ENCODE measurements around the gene HSPD1.

The HSPD1 gene

DNA sequence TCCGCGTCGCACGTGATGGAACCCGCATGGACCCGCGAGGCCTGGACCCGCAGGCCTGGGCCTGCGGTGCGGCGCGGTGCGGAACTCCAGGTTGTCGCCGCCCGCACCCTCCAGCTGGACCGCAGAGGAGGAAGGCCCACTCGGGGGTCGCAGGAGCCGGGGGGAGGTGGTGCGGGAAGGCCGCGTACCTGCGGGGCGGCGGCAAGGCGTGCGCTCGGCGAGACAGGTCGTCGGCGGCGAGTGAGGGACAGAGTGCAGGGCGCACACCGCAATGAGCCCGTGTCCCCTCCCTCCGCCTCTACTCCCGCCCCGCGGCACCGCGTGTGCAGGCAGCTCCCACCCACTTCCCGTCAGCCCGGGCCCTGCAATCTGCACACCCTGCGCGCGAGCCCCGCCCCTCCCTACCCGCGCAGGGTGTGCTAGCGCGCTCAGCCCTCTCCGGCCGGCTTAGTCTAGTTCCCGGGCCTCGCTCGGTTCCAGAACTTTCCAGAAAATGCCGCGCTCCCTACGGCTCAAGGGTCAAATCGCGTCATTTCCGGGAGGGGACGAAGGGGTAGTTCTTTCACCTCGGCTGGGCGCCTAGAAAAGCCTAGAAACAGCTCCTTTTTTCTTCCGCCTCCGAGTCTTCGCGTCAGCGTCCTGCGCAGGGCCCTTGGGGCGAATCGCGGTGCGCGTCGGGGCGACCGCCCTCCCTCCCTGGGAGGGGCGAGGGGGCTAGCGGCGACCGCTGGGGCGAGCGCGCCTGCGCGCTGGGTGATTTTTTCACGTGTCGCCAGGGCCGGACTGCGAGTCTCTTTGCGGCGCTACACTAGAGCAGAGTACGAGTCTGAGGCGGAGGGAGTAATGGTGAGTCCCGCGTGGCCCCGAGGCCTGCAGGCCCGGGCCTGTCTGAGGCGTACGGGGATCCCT lies at the start of gene HSPD1, which contains the start of gene HSPE1:
TSS of gene HSPD1 (minus strand) at position 247 of the 909 bp plus-strand sequence. CDS start 992 bp downstream, outside the sequence.
TSS of gene HSPE1 (plus strand) at position 786 of the 909 bp plus-strand sequence. CDS start at position 844, 58 bp downstream.
- H3K36me3 Mint-ChIP-seq, result peaks cover 15% of the 10 kb centered on the region
- DNase-seq (ENCODE audit: low spot score in 2 of 2) (peak; percentile 90 to 97), ATAC-seq (ENCODE audit: low read depth) (peak; percentile 76)
- no peaks in the 10 kb centered on the region for H3K9me3 Mint-ChIP-seq
- H3K4me3 Mint-ChIP-seq, result peak within 1 kb of the TSS; percentile 90
- H3K4me1 Mint-ChIP-seq, result peaks cover 33% of the 10 kb centered on the region
- no peaks in the 10 kb centered on the region for H3K27me3 Mint-ChIP-seq
- H3K27ac Mint-ChIP-seq, result peak within 1 kb of the TSS; percentile 96

GRCh38 chr2:197548582-197548981 lies 48.9 kb upstream of the HSPD1 start:
- no peaks in the 10 kb centered on the region for H3K4me1 Mint-ChIP-seq
- H3K9me3 Mint-ChIP-seq, result no peaks in the 10 kb centered on the region
- no peaks in the 10 kb centered on the region for H3K27me3 Mint-ChIP-seq
- no peak overlapping the region for H3K27ac Mint-ChIP-seq
- DNase-seq (ENCODE audit: low spot score in 2 of 2), result no peak
- peaks cover 13% of the 10 kb centered on the region for H3K36me3 Mint-ChIP-seq
- ATAC-seq (ENCODE audit: low read depth), result no peak
- H3K4me3 Mint-ChIP-seq, result no peak overlapping the region

GRCh38 chr2:197547163-197547900 lies 47.7 kb upstream of the HSPD1 start:
- Mint-ChIP-seq H3K9me3 (no peaks in the 10 kb centered on the region), H3K27me3 (no peaks in the 10 kb centered on the region), H3K36me3 (peaks cover 17% of the 10 kb centered on the region), H3K27ac (no peak overlapping the region), H3K4me1 (no peaks in the 10 kb centered on the region), H3K4me3 (no peak overlapping the region)
- no peak for DNase-seq (ENCODE audit: low spot score in 2 of 2)
- no peak for ATAC-seq (ENCODE audit: low read depth)

- peaks cover 26% of the 10 kb centered on the region for H3K36me3 Mint-ChIP-seq
- H3K9me3 Mint-ChIP-seq, result no peaks in the 10 kb centered on the region
- no peak overlapping the region for H3K27ac Mint-ChIP-seq
- DNase-seq (ENCODE audit: low spot score in 2 of 2), result no peak
- no peak for ATAC-seq (ENCODE audit: low read depth)
- H3K27me3 Mint-ChIP-seq, result no peaks in the 10 kb centered on the region
- no peak overlapping the region for H3K4me3 Mint-ChIP-seq
- H3K4me1 Mint-ChIP-seq, result no peaks in the 10 kb centered on the region
Observed at GRCh38 chr2:197543206-197543605, 43.6 kb upstream of the HSPD1 start.

GRCh38 chr2:197539734-197540133 lies 40.1 kb upstream of the HSPD1 start:
- Mint-ChIP-seq H3K27ac (no peak overlapping the region), H3K4me1 (peaks cover 1% of the 10 kb centered on the region)

GRCh38 chr2:197538412-197538811 lies 38.8 kb upstream of the HSPD1 start:
- ATAC-seq (ENCODE audit: low read depth) (no peak), DNase-seq (ENCODE audit: low spot score in 2 of 2) (no peak)
- peaks cover 34% of the 10 kb centered on the region for H3K36me3 Mint-ChIP-seq
- H3K4me1 Mint-ChIP-seq, result peaks cover 7% of the 10 kb centered on the region
- no peaks in the 10 kb centered on the region for H3K27me3 Mint-ChIP-seq
- H3K4me3 Mint-ChIP-seq, result no peak overlapping the region
- peak overlapping the region; percentile 31 for H3K27ac Mint-ChIP-seq
- no peaks in the 10 kb centered on the region for H3K9me3 Mint-ChIP-seq

More at GRCh38 chr2:197539734-197540133, 40.1 kb upstream of the HSPD1 start:
- no peaks in the 10 kb centered on the region for H3K9me3 Mint-ChIP-seq
- no peak overlapping the region for H3K4me3 Mint-ChIP-seq
- H3K36me3 Mint-ChIP-seq, result peaks cover 32% of the 10 kb centered on the region
- ATAC-seq (ENCODE audit: low read depth) (no peak), DNase-seq (ENCODE audit: low spot score in 2 of 2) (no peak)
- H3K27me3 Mint-ChIP-seq, result no peaks in the 10 kb centered on the region

DNA sequence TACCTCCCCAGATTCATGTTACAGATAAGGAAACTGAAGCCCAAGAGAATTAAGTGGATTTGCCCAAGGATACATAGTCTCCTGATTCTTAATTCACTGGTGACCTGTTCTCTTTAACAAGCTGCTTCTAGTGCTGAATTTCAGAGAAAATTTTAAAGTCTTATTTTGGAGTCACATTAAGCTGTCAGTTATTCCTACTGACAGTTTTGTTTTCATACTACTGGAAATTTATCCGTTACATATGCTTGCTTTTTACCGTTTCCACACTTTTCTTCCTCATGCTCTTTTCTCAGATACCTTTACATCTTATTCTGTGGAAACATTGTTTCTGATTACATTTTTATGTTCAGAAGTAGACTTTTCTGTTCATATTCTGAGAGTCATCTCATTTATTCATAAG lies 17.5 kb upstream of the HSPD1 start:
- Mint-ChIP-seq H3K4me3 (peak overlapping the region; percentile 98), H3K9me3 (peaks cover 5% of the 10 kb centered on the region), H3K27me3 (no peaks in the 10 kb centered on the region), H3K4me1 (peaks cover 16% of the 10 kb centered on the region), H3K36me3 (peaks cover 12% of the 10 kb centered on the region), H3K27ac (peak overlapping the region; percentile 98)
- no peak for DNase-seq (ENCODE audit: low spot score in 2 of 2)
- ATAC-seq (ENCODE audit: low read depth), result no peak

- Mint-ChIP-seq H3K9me3 (peaks cover 5% of the 10 kb centered on the region), H3K36me3 (peaks cover 9% of the 10 kb centered on the region), H3K4me3 (peak overlapping the region; percentile 98), H3K4me1 (peaks cover 16% of the 10 kb centered on the region), H3K27me3 (no peaks in the 10 kb centered on the region), H3K27ac (peak overlapping the region; percentile 98)
- no peak for DNase-seq (ENCODE audit: low spot score in 2 of 2)
- no peak for ATAC-seq (ENCODE audit: low read depth)
Observed at GRCh38 chr2:197516393-197516761, 16.7 kb upstream of the HSPD1 start.

- Mint-ChIP-seq H3K4me3 (peak within 1 kb of the TSS; percentile 98), H3K27me3 (no peaks in the 10 kb centered on the region), H3K4me1 (peaks cover 16% of the 10 kb centered on the region), H3K9me3 (peaks cover 2% of the 10 kb centered on the region), H3K36me3 (peaks cover 5% of the 10 kb centered on the region), H3K27ac (peak within 1 kb of the TSS; percentile 98)
- peak; percentile 95 to 98 for DNase-seq (ENCODE audit: low spot score in 2 of 2)
- peak; percentile 84 for ATAC-seq (ENCODE audit: low read depth)
Observed at GRCh38 chr2:197515739-197516392, 16.2 kb upstream of the HSPD1 start, which contains the start of gene MOB4. Gene MOB4, plus strand, starts transcription at chr2:197516066. Its CDS starts 21 bp downstream, at chr2:197516087.

GRCh38 chr2:197515315-197515738 lies 15.7 kb upstream of the HSPD1 start:
- no peaks in the 10 kb centered on the region for H3K27me3 Mint-ChIP-seq
- peak overlapping the region; percentile 98 for H3K27ac Mint-ChIP-seq
- no peaks in the 10 kb centered on the region for H3K9me3 Mint-ChIP-seq
- DNase-seq (ENCODE audit: low spot score in 2 of 2), result no peak
- H3K4me1 Mint-ChIP-seq, result peaks cover 16% of the 10 kb centered on the region
- ATAC-seq (ENCODE audit: low read depth), result peak; percentile 27
- H3K36me3 Mint-ChIP-seq, result peaks cover 2% of the 10 kb centered on the region
- peak overlapping the region; percentile 98 for H3K4me3 Mint-ChIP-seq

DNA sequence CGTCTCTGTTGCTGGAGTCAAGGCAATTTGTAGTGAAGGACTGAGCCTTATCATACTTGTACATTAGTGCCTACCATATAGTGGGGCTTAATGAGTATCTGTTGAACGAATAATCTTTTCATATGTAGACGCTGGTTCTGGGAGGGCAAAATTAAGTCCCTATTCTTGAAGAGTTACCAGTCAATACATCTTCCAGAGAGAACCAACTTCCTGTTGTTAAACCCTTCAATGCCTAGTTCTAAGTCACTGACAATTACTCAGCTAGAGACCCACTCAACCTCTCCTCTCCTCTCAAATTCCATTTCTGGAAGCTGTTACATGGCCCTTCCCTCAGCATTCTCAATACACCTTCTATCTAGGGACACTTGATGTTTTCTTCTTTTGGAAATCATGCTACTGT lies 15.1 kb upstream of the HSPD1 start:
- H3K27me3 Mint-ChIP-seq, result no peaks in the 10 kb centered on the region
- ATAC-seq (ENCODE audit: low read depth) (no peak), DNase-seq (ENCODE audit: low spot score in 2 of 2) (no peak)
- H3K4me3 Mint-ChIP-seq, result peak overlapping the region; percentile 98
- peaks cover 16% of the 10 kb centered on the region for H3K4me1 Mint-ChIP-seq
- H3K9me3 Mint-ChIP-seq, result no peaks in the 10 kb centered on the region
- peak overlapping the region; percentile 98 for H3K27ac Mint-ChIP-seq
- H3K36me3 Mint-ChIP-seq, result no peaks in the 10 kb centered on the region

DNA sequence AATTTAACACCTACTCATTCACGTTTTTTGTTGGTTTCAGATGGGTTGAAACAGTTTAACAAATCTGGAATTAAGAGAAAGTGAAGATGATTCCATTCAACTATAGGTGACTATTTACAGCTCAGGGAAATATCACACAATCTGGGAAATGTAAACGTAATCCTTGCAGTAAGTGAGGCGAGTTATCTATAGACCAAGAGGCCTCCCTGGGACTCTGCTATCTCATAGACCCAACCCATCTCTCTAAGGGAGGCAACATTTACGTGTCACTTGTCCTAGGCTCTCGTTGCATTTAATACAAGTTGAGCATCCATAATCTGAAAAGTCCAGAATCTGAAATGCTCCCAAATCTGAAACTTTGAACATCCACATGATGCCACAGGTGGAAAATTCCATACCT lies 14.3 kb upstream of the HSPD1 start:
- Mint-ChIP-seq H3K4me1 (peaks cover 16% of the 10 kb centered on the region), H3K4me3 (no peak overlapping the region), H3K27ac (no peak overlapping the region), H3K27me3 (no peaks in the 10 kb centered on the region), H3K36me3 (no peaks in the 10 kb centered on the region), H3K9me3 (no peaks in the 10 kb centered on the region)
- no peak for DNase-seq (ENCODE audit: low spot score in 2 of 2)
- no peak for ATAC-seq (ENCODE audit: low read depth)

DNA sequence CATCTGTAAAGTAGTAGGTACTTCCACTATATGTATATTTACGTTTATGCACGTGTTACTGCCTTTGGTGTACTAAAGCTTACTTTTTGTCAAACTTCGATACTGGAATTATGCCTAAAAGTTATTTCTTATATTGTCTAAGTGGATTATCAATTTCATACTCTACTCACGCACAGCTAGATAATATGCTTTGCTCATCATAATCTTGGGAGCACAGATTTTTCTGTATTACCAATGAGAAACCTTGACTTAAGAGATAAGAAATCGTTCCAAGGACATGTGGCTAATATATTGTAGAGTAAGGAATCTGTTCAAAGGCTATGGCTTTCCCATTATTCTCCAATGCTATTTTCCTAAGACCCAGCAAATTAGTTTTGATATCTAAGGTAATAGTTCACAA lies 7.0 kb upstream of the HSPD1 start:
- H3K36me3 Mint-ChIP-seq, result peaks cover 4% of the 10 kb centered on the region
- H3K4me3 Mint-ChIP-seq, result no peak overlapping the region
- no peak overlapping the region for H3K27ac Mint-ChIP-seq
- H3K9me3 Mint-ChIP-seq, result no peaks in the 10 kb centered on the region
- ATAC-seq (ENCODE audit: low read depth), result no peak
- H3K4me1 Mint-ChIP-seq, result peaks cover 5% of the 10 kb centered on the region
- no peak for DNase-seq (ENCODE audit: low spot score in 2 of 2)
- no peaks in the 10 kb centered on the region for H3K27me3 Mint-ChIP-seq

- no peak for DNase-seq (ENCODE audit: low spot score in 2 of 2)
- H3K36me3 Mint-ChIP-seq, result peaks cover 6% of the 10 kb centered on the region
- no peaks in the 10 kb centered on the region for H3K9me3 Mint-ChIP-seq
- no peak overlapping the region for H3K4me3 Mint-ChIP-seq
- no peak for ATAC-seq (ENCODE audit: low read depth)
- peaks cover 13% of the 10 kb centered on the region for H3K4me1 Mint-ChIP-seq
- H3K27me3 Mint-ChIP-seq, result no peaks in the 10 kb centered on the region
- no peak overlapping the region for H3K27ac Mint-ChIP-seq
Observed at GRCh38 chr2:197504512-197504911, 4.9 kb upstream of the HSPD1 start.

Data from memory B cell (primary cell).